Measurements from ENCODE around the gene CSNK1D. TPM values are rescaled to one million over a fixed set of nuclear protein-coding genes. Genes with fewer than 3 reads are reported as not detected.

The CSNK1D gene
- total and polyA plus RNA-seq, 2 donors (not counting 1 experiment from before 2014, with no cell fraction given), result 196 to 241 TPM

- Mint-ChIP-seq H3K9me3 (ENCODE audit: insufficient read depth) (no peaks in the 10 kb centered on the region), H3K4me3 (peak overlapping the region; percentile 99), H3K27ac (peak overlapping the region; percentile 78), H3K27me3 (no peaks in the 10 kb centered on the region), H3K4me1 (peaks cover 51% of the 10 kb centered on the region)
- peak; percentile 62 for DNase-seq
- H3K27ac ChIP-seq (ENCODE audit: low read length in 2 of 2), result no peak overlapping the region
- H4K20me1 ChIP-seq (ENCODE audit: control insufficient read depth, insufficient read depth, low read length, poor library complexity, severe bottlenecking), result no peaks in the 10 kb centered on the region
- no peak overlapping the region for H3K9ac ChIP-seq (ENCODE audit: low read length)
- H3K79me2 ChIP-seq (ENCODE audit: control insufficient read depth, insufficient read depth, low read length), result no peaks in the 10 kb centered on the region
- no peak for ATAC-seq (ENCODE audit: low read depth)
- WGBS (ENCODE audit: insufficient coverage), result 5% methylated on average over 21 of the region's 23 CpGs
- H3K4me2 ChIP-seq (replicated peaks; ENCODE audit: low read depth, low read length, poor library complexity, severe bottlenecking), result peak overlapping the region; percentile 74
- POLR2A ChIA-PET, result interaction anchor here (0.6 to 2.3 kb wide), 4 partner anchors 29 to 87 kb away, joined by 3 to 11 read pairs (median 4); partner anchors contain the start of genes CSNK1D and SLC16A3
- H3K27me3 ChIP-seq (replicated peaks in 1 of 4; ENCODE audit: control extremely low read depth in 1 of 4, control insufficient read depth in 3 of 4, insufficient read depth in 4 of 4, low read length in 3 of 4), result no peaks in the 10 kb centered on the region
- CTCF ChIA-PET, result interaction anchor here (0.9 to 6.4 kb wide), 11 partner anchors 9 to 96 kb away, joined by 3 to 68 read pairs (median 8); partner anchors contain the start of gene CSNK1D
- TF ChIP-seq CTCF (IDR thresholded peaks at IDR 0.05), result no peak
- H3K36me3 ChIP-seq (replicated peaks in 1 of 2; ENCODE audit: control extremely low read depth in 1 of 2, control insufficient read depth in 1 of 2, extremely low read depth in 1 of 2, insufficient read depth in 2 of 2, low read length in 1 of 2), result no peaks in the 10 kb centered on the region
- H3K4me3 ChIP-seq (ENCODE audit: control extremely low read depth in 1 of 5, extremely low read depth in 1 of 5, insufficient read depth in 1 of 5, low read depth in 2 of 5, low read length in 4 of 5), result peak overlapping the region in 1 of 5 experiments; percentile 14
- intact Hi-C loops (cut with micrococcal nuclease), result loop anchor here (1.0 kb wide), 1 partner anchor 19 kb away; no protein-coding TSS in a partner anchor
- peak overlapping the region; percentile 49 for H2AFZ ChIP-seq (ENCODE audit: insufficient read depth, low read depth, low read length, poor library complexity, severe bottlenecking)
- no peaks in the 10 kb centered on the region for H3K9me3 ChIP-seq (ENCODE audit: control extremely low read depth in 1 of 3, control insufficient read depth in 2 of 3, insufficient read depth in 1 of 3, low read length in 2 of 3)
- H3K4me1 ChIP-seq (ENCODE audit: control insufficient read depth in 2 of 2, insufficient read depth in 2 of 2, low read length in 2 of 2), result peaks cover 44 to 66% of the 10 kb centered on the region in 2 donors
Observed at GRCh38 chr17:82301916-82302567, 28.5 kb upstream of the CSNK1D start.

GRCh38 chr17:82301300-82301915, 27.9 kb upstream of the CSNK1D start:
- ChIA-PET CTCF (interaction anchor here (0.6 to 6.4 kb wide), 20 partner anchors 9 to 281 kb away, joined by 3 to 68 read pairs (median 6); partner anchors contain the start of genes CD7 and CSNK1D), POLR2A (interaction anchor here (0.6 to 2.3 kb wide), 4 partner anchors 9 to 95 kb away, joined by 4 to 11 read pairs (median 6); partner anchors contain the start of genes CSNK1D and SLC16A3)
- ATAC-seq (ENCODE audit: low read depth), result no peak
- no peak for TF ChIP-seq CTCF (IDR thresholded peaks at IDR 0.05)
- TF ChIP-seq EZH2 (IDR thresholded peaks at IDR 0.05; ENCODE audit: borderline replicate concordance, insufficient read depth, low read depth, low read length, poor library complexity, severe bottlenecking), result no peak
- no peaks in the 10 kb centered on the region for H3K9me3 Mint-ChIP-seq (ENCODE audit: insufficient read depth)
- DNase-seq, result no peak
- no peaks in the 10 kb centered on the region for H3K36me3 ChIP-seq (replicated peaks in 1 of 2; ENCODE audit: control extremely low read depth in 1 of 2, control insufficient read depth in 1 of 2, extremely low read depth in 1 of 2, insufficient read depth in 2 of 2, low read length in 1 of 2)
- no peaks in the 10 kb centered on the region for H3K9me3 ChIP-seq (ENCODE audit: control extremely low read depth in 1 of 3, control insufficient read depth in 2 of 3, insufficient read depth in 1 of 3, low read length in 2 of 3)
- peak overlapping the region; percentile 88 for H3K27ac Mint-ChIP-seq
- no peak overlapping the region for H3K27ac ChIP-seq (ENCODE audit: low read length in 2 of 2)
- H3K4me1 Mint-ChIP-seq, result peaks cover 57% of the 10 kb centered on the region
- peaks cover 51 to 72% of the 10 kb centered on the region in 2 donors for H3K4me1 ChIP-seq (ENCODE audit: control insufficient read depth in 2 of 2, insufficient read depth in 2 of 2, low read length in 2 of 2)
- WGBS (ENCODE audit: insufficient coverage), result 79% methylated on average over 12 of the region's 12 CpGs
- H3K9ac ChIP-seq (ENCODE audit: low read length), result peak overlapping the region; percentile 21
- H3K27me3 ChIP-seq (replicated peaks in 1 of 4; ENCODE audit: control extremely low read depth in 1 of 4, control insufficient read depth in 3 of 4, insufficient read depth in 4 of 4, low read length in 3 of 4), result no peaks in the 10 kb centered on the region
- no peaks in the 10 kb centered on the region for H3K27me3 Mint-ChIP-seq
- intact Hi-C loops (cut with micrococcal nuclease), result loop anchor here (1.0 kb wide), 1 partner anchor 20 kb away; no protein-coding TSS in a partner anchor
- peak overlapping the region; percentile 74 for H3K4me2 ChIP-seq (replicated peaks; ENCODE audit: low read depth, low read length, poor library complexity, severe bottlenecking)
- H2AFZ ChIP-seq (ENCODE audit: insufficient read depth, low read depth, low read length, poor library complexity, severe bottlenecking), result peak overlapping the region; percentile 61
- peak overlapping the region in 1 of 5 experiments; percentile 33 for H3K4me3 ChIP-seq (ENCODE audit: control extremely low read depth in 1 of 5, extremely low read depth in 1 of 5, insufficient read depth in 1 of 5, low read depth in 2 of 5, low read length in 4 of 5)
- H4K20me1 ChIP-seq (ENCODE audit: control insufficient read depth, insufficient read depth, low read length, poor library complexity, severe bottlenecking), result no peaks in the 10 kb centered on the region
- peak overlapping the region; percentile 99 for H3K4me3 Mint-ChIP-seq
- H3K79me2 ChIP-seq (ENCODE audit: control insufficient read depth, insufficient read depth, low read length), result no peaks in the 10 kb centered on the region

Measured in B cell (primary cell).